OCI-LY1 (cell line): ENCODE results near the gene ZIC4.

Experiments used
- H2AFZ ChIP-seq: fragments of 200-600 bp; sonication (generic), shearing (Covaris generic); 2 replicates; pipeline ENCODE4 v1.6.0; 2014; ENCODE audit warnings: antibody characterized with exemption, mild to moderate bottlenecking, low read length
- H3F3A ChIP-seq: fragments of 200-600 bp; sonication (generic), shearing (Covaris generic); 2 replicates; pipeline ENCODE4 v1.6.0; 2014; ENCODE audit warnings: mild to moderate bottlenecking, antibody characterized with exemption, low read length, moderate library complexity; ENCODE audit not compliant: insufficient read depth
- H3K27ac ChIP-seq: fragments of 200-600 bp; sonication (generic); 2 replicates; pipeline ENCODE4 v1.5.1; 2014; ENCODE audit warnings: low read length, mixed run types, mild to moderate bottlenecking, low read depth; ENCODE audit not compliant: poor library complexity, severe bottlenecking
- H3K27me3 ChIP-seq: fragments of 200-600 bp; sonication (generic); 2 replicates; pipeline ENCODE4 v1.6.0; 2014; ENCODE audit warnings: antibody characterized with exemption, mild to moderate bottlenecking, low read length, moderate library complexity; ENCODE audit not compliant: insufficient read depth
- H3K36me3 ChIP-seq: fragments of 200-600 bp; sonication (generic); 2 replicates; pipeline ENCODE4 v1.6.1; 2014; ENCODE audit warnings: mild to moderate bottlenecking, antibody characterized with exemption, low read length, moderate library complexity, mixed read lengths; ENCODE audit not compliant: insufficient read depth
- H3K4me1 ChIP-seq: fragments of 200-600 bp; sonication (generic); 2 replicates; pipeline ENCODE4 v1.5.1; 2014; ENCODE audit warnings: mild to moderate bottlenecking, low read length, moderate library complexity; ENCODE audit not compliant: insufficient read depth, severe bottlenecking
- H3K4me2 ChIP-seq: fragments of 200-600 bp; sonication (generic), shearing (Covaris generic); 2 replicates; pipeline ENCODE4 v1.6.1; 2014; ENCODE audit warnings: low read length
- H3K4me3 ChIP-seq: fragments of 200-600 bp; sonication (generic); 2 replicates; pipeline ENCODE4 v1.5.1; 2014; ENCODE audit warnings: low read length, low read depth, mild to moderate bottlenecking, mixed read lengths; ENCODE audit not compliant: poor library complexity, severe bottlenecking
- H3K79me2 ChIP-seq: fragments of 200-600 bp; shearing (Covaris generic); 2 replicates; pipeline ENCODE4 v1.6.1; 2016; ENCODE audit warnings: mixed run types, low read length, mixed read lengths; ENCODE audit not compliant: insufficient read depth
- H3K9ac ChIP-seq: fragments of 200-600 bp; sonication (generic), shearing (Covaris generic); 2 replicates; pipeline ENCODE4 v1.6.1; 2014; ENCODE audit warnings: mild to moderate bottlenecking, low read length, mixed read lengths
- H3K9me2 ChIP-seq: fragments of 200-600 bp; sonication (generic), shearing (Covaris generic); 2 replicates; pipeline ENCODE4 v1.6.1; 2014; ENCODE audit warnings: low read depth, mild to moderate bottlenecking, low read length, mixed read lengths
- H3K9me3 ChIP-seq: fragments of 200-600 bp; shearing (Covaris generic); 2 replicates; pipeline ENCODE4 v1.6.1; 2014; ENCODE audit warnings: low read length, mixed read lengths
- H4K20me1 ChIP-seq: fragments of 200-600 bp; sonication (generic), shearing (Covaris generic); 2 replicates; pipeline ENCODE4 v1.6.0; 2016; ENCODE audit warnings: mild to moderate bottlenecking, low read length; ENCODE audit not compliant: insufficient read depth
- EZH2 ChIP-seq: fragments of 200-600 bp; sonication (generic), shearing (Covaris generic); IDR thresholded peaks from 2 replicates; pipeline ENCODE4 v1.8.0; 2017; ENCODE audit warnings: borderline replicate concordance, mixed run types, mild to moderate bottlenecking, antibody characterized with exemption, low read length, moderate library complexity, mixed read lengths
- TF ChIP-seq, protein P1 (sequence below): fragments of 200-600 bp; sonication (generic), shearing (Covaris generic); IDR thresholded peaks from 2 replicates; pipeline ENCODE4 v1.5.1; 2017; ENCODE audit warnings: mild to moderate bottlenecking, antibody characterized with exemption, low read length, moderate library complexity, mixed read lengths

The ZIC4 gene

GRCh38 chr3:147389717-147390116, 16.6 kb downstream of the ZIC4 start:
- H3K4me3 ChIP-seq, result no peak overlapping the region
- no peak for TF ChIP-seq EZH2
- TF ChIP-seq, protein P1, sequence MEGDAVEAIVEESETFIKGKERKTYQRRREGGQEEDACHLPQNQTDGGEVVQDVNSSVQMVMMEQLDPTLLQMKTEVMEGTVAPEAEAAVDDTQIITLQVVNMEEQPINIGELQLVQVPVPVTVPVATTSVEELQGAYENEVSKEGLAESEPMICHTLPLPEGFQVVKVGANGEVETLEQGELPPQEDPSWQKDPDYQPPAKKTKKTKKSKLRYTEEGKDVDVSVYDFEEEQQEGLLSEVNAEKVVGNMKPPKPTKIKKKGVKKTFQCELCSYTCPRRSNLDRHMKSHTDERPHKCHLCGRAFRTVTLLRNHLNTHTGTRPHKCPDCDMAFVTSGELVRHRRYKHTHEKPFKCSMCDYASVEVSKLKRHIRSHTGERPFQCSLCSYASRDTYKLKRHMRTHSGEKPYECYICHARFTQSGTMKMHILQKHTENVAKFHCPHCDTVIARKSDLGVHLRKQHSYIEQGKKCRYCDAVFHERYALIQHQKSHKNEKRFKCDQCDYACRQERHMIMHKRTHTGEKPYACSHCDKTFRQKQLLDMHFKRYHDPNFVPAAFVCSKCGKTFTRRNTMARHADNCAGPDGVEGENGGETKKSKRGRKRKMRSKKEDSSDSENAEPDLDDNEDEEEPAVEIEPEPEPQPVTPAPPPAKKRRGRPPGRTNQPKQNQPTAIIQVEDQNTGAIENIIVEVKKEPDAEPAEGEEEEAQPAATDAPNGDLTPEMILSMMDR, result no peak
- no peaks in the 10 kb centered on the region for H3F3A ChIP-seq
- no peaks in the 10 kb centered on the region for H3K4me1 ChIP-seq
- no peaks in the 10 kb centered on the region for H3K27me3 ChIP-seq
- H3K36me3 ChIP-seq, result no peaks in the 10 kb centered on the region
- H3K4me2 ChIP-seq, result no peak overlapping the region
- no peaks in the 10 kb centered on the region for H4K20me1 ChIP-seq
- no peak overlapping the region for H3K9ac ChIP-seq
- no peaks in the 10 kb centered on the region for H3K79me2 ChIP-seq
- no peaks in the 10 kb centered on the region for H3K9me3 ChIP-seq
- no peaks in the 10 kb centered on the region for H3K9me2 ChIP-seq
- no peak overlapping the region for H3K27ac ChIP-seq
- H2AFZ ChIP-seq, result no peak overlapping the region

- TF ChIP-seq, protein P1, result no peak
- no peak for TF ChIP-seq EZH2
- no peak overlapping the region for H3K9ac ChIP-seq
- H3K9me2 ChIP-seq, result no peaks in the 10 kb centered on the region
- H3K4me1 ChIP-seq, result no peaks in the 10 kb centered on the region
- no peaks in the 10 kb centered on the region for H3F3A ChIP-seq
- no peak overlapping the region for H3K4me3 ChIP-seq
- H3K27me3 ChIP-seq, result no peaks in the 10 kb centered on the region
- no peak overlapping the region for H3K27ac ChIP-seq
- H3K4me2 ChIP-seq, result no peak overlapping the region
- H3K36me3 ChIP-seq, result no peaks in the 10 kb centered on the region
- H3K9me3 ChIP-seq, result no peaks in the 10 kb centered on the region
- H3K79me2 ChIP-seq, result no peaks in the 10 kb centered on the region
- no peak overlapping the region for H2AFZ ChIP-seq
- no peaks in the 10 kb centered on the region for H4K20me1 ChIP-seq
These were observed 17.4 kb downstream of the ZIC4 start for GRCh38 chr3:147388700-147389580.

GRCh38 chr3:147387885-147388699, 18.3 kb downstream of the ZIC4 start:
- no peak overlapping the region for H2AFZ ChIP-seq
- no peak overlapping the region for H3K4me2 ChIP-seq
- H4K20me1 ChIP-seq, result no peaks in the 10 kb centered on the region
- H3K36me3 ChIP-seq, result no peaks in the 10 kb centered on the region
- H3K9me2 ChIP-seq, result no peaks in the 10 kb centered on the region
- no peaks in the 10 kb centered on the region for H3K79me2 ChIP-seq
- no peak overlapping the region for H3K27ac ChIP-seq
- no peaks in the 10 kb centered on the region for H3K9me3 ChIP-seq
- TF ChIP-seq, protein P1, result no peak
- no peak for TF ChIP-seq EZH2
- H3F3A ChIP-seq, result no peaks in the 10 kb centered on the region
- H3K9ac ChIP-seq, result no peak overlapping the region
- no peak overlapping the region for H3K4me3 ChIP-seq
- H3K4me1 ChIP-seq, result no peaks in the 10 kb centered on the region
- H3K27me3 ChIP-seq, result no peaks in the 10 kb centered on the region
